ENCODE measurements around the gene NAIF1.

DNA sequence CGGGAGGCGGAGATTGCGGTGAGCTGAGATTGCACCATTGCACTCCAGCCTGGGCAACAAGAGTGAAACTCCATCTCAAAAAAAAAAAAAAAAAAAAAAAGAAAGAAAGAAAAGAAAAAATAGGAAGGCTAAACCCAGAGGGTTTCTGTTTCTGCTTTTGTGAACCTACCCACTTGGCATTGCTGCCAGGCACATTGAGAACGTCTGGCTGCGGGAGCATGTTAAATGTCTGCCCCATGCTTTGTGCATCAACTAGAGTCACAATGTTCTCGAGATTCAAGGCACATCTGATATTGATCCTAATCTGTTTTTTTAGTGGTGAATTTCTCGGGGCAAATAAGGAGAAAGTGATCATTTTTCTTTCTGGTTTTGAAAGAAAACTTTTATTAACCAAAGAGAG, 3.8 kb upstream of the NAIF1 start:
- TF ChIP-seq JUND (IDR thresholded peaks at IDR 0.05) (no peak), FOXJ3 (CRISPR knock-in tag; IDR thresholded peaks at IDR 0.05) (no peak), NRF1 (IDR thresholded peaks at IDR 0.05; ENCODE audit: low read depth, low read length) (no peak), SMC3 (IDR thresholded peaks at IDR 0.05; ENCODE audit: low read depth, low read length) (no peak), RFX5 (IDR thresholded peaks at IDR 0.05; ENCODE audit: low read length) (no peak)
- TF ChIP-seq, protein P1, sequence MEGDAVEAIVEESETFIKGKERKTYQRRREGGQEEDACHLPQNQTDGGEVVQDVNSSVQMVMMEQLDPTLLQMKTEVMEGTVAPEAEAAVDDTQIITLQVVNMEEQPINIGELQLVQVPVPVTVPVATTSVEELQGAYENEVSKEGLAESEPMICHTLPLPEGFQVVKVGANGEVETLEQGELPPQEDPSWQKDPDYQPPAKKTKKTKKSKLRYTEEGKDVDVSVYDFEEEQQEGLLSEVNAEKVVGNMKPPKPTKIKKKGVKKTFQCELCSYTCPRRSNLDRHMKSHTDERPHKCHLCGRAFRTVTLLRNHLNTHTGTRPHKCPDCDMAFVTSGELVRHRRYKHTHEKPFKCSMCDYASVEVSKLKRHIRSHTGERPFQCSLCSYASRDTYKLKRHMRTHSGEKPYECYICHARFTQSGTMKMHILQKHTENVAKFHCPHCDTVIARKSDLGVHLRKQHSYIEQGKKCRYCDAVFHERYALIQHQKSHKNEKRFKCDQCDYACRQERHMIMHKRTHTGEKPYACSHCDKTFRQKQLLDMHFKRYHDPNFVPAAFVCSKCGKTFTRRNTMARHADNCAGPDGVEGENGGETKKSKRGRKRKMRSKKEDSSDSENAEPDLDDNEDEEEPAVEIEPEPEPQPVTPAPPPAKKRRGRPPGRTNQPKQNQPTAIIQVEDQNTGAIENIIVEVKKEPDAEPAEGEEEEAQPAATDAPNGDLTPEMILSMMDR (IDR thresholded peaks at IDR 0.05) = no peak
- TF ChIP-seq, protein P2, sequence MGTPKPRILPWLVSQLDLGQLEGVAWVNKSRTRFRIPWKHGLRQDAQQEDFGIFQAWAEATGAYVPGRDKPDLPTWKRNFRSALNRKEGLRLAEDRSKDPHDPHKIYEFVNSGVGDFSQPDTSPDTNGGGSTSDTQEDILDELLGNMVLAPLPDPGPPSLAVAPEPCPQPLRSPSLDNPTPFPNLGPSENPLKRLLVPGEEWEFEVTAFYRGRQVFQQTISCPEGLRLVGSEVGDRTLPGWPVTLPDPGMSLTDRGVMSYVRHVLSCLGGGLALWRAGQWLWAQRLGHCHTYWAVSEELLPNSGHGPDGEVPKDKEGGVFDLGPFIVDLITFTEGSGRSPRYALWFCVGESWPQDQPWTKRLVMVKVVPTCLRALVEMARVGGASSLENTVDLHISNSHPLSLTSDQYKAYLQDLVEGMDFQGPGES (IDR thresholded peaks at IDR 0.05; ENCODE audit: low read depth, low read length) = no peak
- TF ChIP-seq, protein P3, sequence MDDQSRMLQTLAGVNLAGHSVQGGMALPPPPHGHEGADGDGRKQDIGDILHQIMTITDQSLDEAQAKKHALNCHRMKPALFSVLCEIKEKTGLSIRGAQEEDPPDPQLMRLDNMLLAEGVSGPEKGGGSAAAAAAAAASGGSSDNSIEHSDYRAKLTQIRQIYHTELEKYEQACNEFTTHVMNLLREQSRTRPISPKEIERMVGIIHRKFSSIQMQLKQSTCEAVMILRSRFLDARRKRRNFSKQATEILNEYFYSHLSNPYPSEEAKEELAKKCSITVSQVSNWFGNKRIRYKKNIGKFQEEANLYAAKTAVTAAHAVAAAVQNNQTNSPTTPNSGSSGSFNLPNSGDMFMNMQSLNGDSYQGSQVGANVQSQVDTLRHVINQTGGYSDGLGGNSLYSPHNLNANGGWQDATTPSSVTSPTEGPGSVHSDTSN (IDR thresholded peaks at IDR 0.05) = no peak

Measured in SK-N-SH (cell line).